GM23338 (cell line): ENCODE data around the gene GTPBP4. TPM values are rescaled to one million over a fixed set of nuclear protein-coding genes. Genes with fewer than 3 reads are reported as not detected.

Experiments
- ATAC-seq: fragments of 200-7000 bp; cut with Tn5 transposase; 3 replicates; pipeline ENCODE4 v1.9.1; 2020
- DNase-seq: peaks from one replicate; pipeline ENCODE4 v3.0.0-alpha.2; 2015; ENCODE audit warnings: low spot score
- H2AFZ ChIP-seq: fragments of 200-600 bp; sonication (generic); 2 replicates; pipeline ENCODE4 v1.8.0; 2016; ENCODE audit warnings: antibody characterized with exemption, mild to moderate bottlenecking, moderate library complexity
- H3F3A ChIP-seq: fragments of 200-600 bp; sonication (generic); replicated peaks from 2 replicates; pipeline ENCODE4 v1.8.0; 2017; ENCODE audit warnings: antibody characterized with exemption, mixed run types, low read depth
- H3K27ac ChIP-seq: fragments of 200-600 bp; sonication (generic); 2 replicates; pipeline ENCODE4 v1.6.1; 2016; ENCODE audit warnings: low read depth
- H3K27me3 ChIP-seq: fragments of 200-600 bp; sonication (generic); 2 replicates; pipeline ENCODE4 v1.8.0; 2016; ENCODE audit warnings: mild to moderate bottlenecking, mixed run types, moderate library complexity; ENCODE audit not compliant: insufficient read depth
- H3K36me3 ChIP-seq: fragments of 200-600 bp; sonication (generic); 2 replicates; pipeline ENCODE4 v1.8.0; 2016; ENCODE audit warnings: mild to moderate bottlenecking; ENCODE audit not compliant: insufficient read depth
- H3K4me1 ChIP-seq: fragments of 200-600 bp; sonication (generic); 2 replicates; pipeline ENCODE4 v1.8.0; 2016; ENCODE audit warnings: mild to moderate bottlenecking, moderate library complexity; ENCODE audit not compliant: insufficient read depth
- H3K4me2 ChIP-seq: fragments of 200-600 bp; sonication (generic); 2 replicates; pipeline ENCODE4 v1.7.1; 2017; ENCODE audit warnings: mixed run types
- H3K4me3 ChIP-seq: fragments of 200-600 bp; sonication (generic); 2 replicates; pipeline ENCODE4 v1.6.1; 2016; ENCODE audit warnings: mixed run types
- H3K79me2 ChIP-seq: fragments of 200-600 bp; sonication (generic); replicated peaks from 2 replicates; pipeline ENCODE4 v1.8.0; 2017; ENCODE audit warnings: mild to moderate bottlenecking; ENCODE audit not compliant: insufficient read depth
- H3K9me2 ChIP-seq: fragments of 200-600 bp; sonication (generic); 2 replicates; pipeline ENCODE4 v1.8.0; 2017; ENCODE audit not compliant: insufficient read depth
- H4K20me1 ChIP-seq: fragments of 200-600 bp; sonication (generic); replicated peaks from 2 replicates; pipeline ENCODE4 v1.8.0; 2017; ENCODE audit warnings: mild to moderate bottlenecking; ENCODE audit not compliant: insufficient read depth
- H3K27ac Mint-ChIP-seq: 2 replicates; pipeline ENCODE4 v1.8.0; 2020; ENCODE audit warnings: inconsistent platforms, mild to moderate bottlenecking, moderate library complexity, mixed read lengths
- H3K27me3 Mint-ChIP-seq: 3 replicates; pipeline ENCODE4 v1.8.0; 2022; ENCODE audit warnings: low read depth, mild to moderate bottlenecking, moderate library complexity, mixed read lengths, inconsistent platforms; ENCODE audit not compliant: insufficient read depth, poor library complexity
- H3K36me3 Mint-ChIP-seq: 3 replicates; pipeline ENCODE4 v1.8.0; 2021; ENCODE audit warnings: low read depth, mild to moderate bottlenecking, inconsistent platforms, moderate library complexity, mixed read lengths
- H3K4me1 Mint-ChIP-seq: 3 replicates; pipeline ENCODE4 v1.8.0; 2020; ENCODE audit warnings: mild to moderate bottlenecking, inconsistent platforms, mixed read lengths
- H3K4me3 Mint-ChIP-seq: 3 replicates; pipeline ENCODE4 v1.8.0; 2021; ENCODE audit warnings: moderate library complexity, mild to moderate bottlenecking, inconsistent platforms, mixed read lengths
- H3K9me3 Mint-ChIP-seq: 3 replicates; pipeline ENCODE4 v1.8.0; 2020; ENCODE audit warnings: moderate library complexity, mild to moderate bottlenecking, inconsistent platforms, mixed read lengths
- CREB1 ChIP-seq: fragments of 250-450 bp; sonication (Bioruptor Pico); IDR thresholded peaks from 2 replicates; pipeline ENCODE4 v1.5.0; 2020; ENCODE audit warnings: low read depth, mild to moderate bottlenecking, moderate library complexity
- EZH2 ChIP-seq: fragments of 200-600 bp; sonication (generic); IDR thresholded peaks from one replicate; pipeline ENCODE4 v1.8.0; 2017; ENCODE audit warnings: antibody characterized with exemption, mild to moderate bottlenecking, low read depth; ENCODE audit not compliant: unreplicated experiment
- EZH2phosphoT487 ChIP-seq: fragments of 200-600 bp; sonication (generic); IDR thresholded peaks from one replicate; pipeline ENCODE4 v1.8.1; 2018; ENCODE audit warnings: antibody characterized with exemption; ENCODE audit not compliant: unreplicated experiment
- JUNB ChIP-seq: IDR thresholded peaks from one replicate; pipeline ENCODE4 v1.6.1; 2016; ENCODE audit warnings: antibody characterized with exemption; ENCODE audit not compliant: unreplicated experiment
- NANOG ChIP-seq: IDR thresholded peaks from 2 replicates; pipeline ENCODE4 v1.6.1; 2016; ENCODE audit warnings: antibody characterized with exemption, borderline replicate concordance
- POLR2AphosphoS5 ChIP-seq: IDR thresholded peaks from 2 replicates; pipeline ENCODE4 v1.6.1; 2016; ENCODE audit warnings: antibody characterized with exemption, low read depth
- REST ChIP-seq: IDR thresholded peaks from one replicate; pipeline ENCODE4 v1.6.1; 2018; ENCODE audit warnings: antibody characterized with exemption; ENCODE audit not compliant: unreplicated experiment
- STAT1 ChIP-seq: IDR thresholded peaks from one replicate; pipeline ENCODE4 v1.6.1; 2016; ENCODE audit warnings: antibody characterized with exemption; ENCODE audit not compliant: unreplicated experiment
- ZNF114 ChIP-seq: fragments of 250-450 bp; sonication (Bioruptor Pico); IDR thresholded peaks from 2 replicates; pipeline ENCODE4 v1.5.0; 2020; ENCODE audit warnings: mild to moderate bottlenecking, moderate library complexity
- ZNF331 ChIP-seq: fragments of 250-450 bp; sonication (Bioruptor Pico); IDR thresholded peaks from 2 replicates; pipeline ENCODE4 v1.5.0; 2020; ENCODE audit warnings: low read depth, mild to moderate bottlenecking, moderate library complexity
- polyA plus RNA-seq: library from polyadenylated mRNA; unstranded; fragments of >200 nt; fragmentation: Nextera tagmentation; extraction: Ambion mirVana; gene quantifications from 2 replicates; pipeline ENCODE4 v1.2.1, GENCODE V29; 2016
- total RNA-seq: library from RNA; depleted of rRNA; stranded (reverse); fragments of >200 nt; shearing (Covaris generic); gene quantifications from 2 replicates; pipeline ENCODE4 v1.2.3, GENCODE V29; 2014
- TF ChIP-seq, protein P1 (sequence below): fragments of 250-450 bp; sonication (Bioruptor Pico); IDR thresholded peaks from 2 replicates; pipeline ENCODE4 v1.5.0; 2020; ENCODE audit warnings: mild to moderate bottlenecking, moderate library complexity
- TF ChIP-seq, protein P2 (sequence below), 2 experiments: fragments of 200-600 bp in 1 of 2; sonication (generic) in 1 of 2; conservative IDR thresholded peaks; 2 replicates each; pipeline versions ENCODE4 v1.5.1 to v1.6.1; 2016 to 2017; ENCODE audit warnings: antibody characterized with exemption in 2 of 2, low read depth in 2 of 2, mild to moderate bottlenecking in 2 of 2, moderate library complexity in 1 of 2
- TF ChIP-seq, protein P3 (sequence below): IDR thresholded peaks from 2 replicates; pipeline ENCODE4 v1.6.1; 2016; ENCODE audit warnings: antibody characterized with exemption

GTPBP4 gene
- total and polyA plus RNA-seq, 2 experiments from 2014 or later = 56.5 to 62.6 TPM

DNA sequence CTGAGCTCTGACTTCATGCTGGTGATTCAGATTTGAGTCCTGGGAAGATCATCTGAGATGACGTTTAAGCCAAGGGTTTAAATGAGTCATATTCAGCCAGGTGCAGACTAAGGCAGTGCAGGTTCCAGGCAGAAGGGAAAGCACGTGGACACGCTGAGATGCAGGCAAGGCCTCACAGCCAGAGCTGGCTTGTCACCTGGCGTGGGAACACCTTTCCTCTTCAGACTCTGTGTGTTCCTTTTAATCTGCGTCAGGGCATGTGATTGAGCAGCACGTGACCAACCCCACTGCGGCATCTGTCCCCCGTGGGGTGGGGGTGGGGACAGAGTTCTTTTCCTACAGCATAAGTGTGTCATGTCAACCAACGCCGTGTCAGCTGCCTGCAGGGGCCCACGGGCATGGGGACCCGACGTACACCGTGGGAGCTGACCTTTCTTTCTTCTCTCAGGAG, 48.1 kb downstream of the GTPBP4 start:
- Mint-ChIP-seq H3K4me1 (peaks cover 9% of the 10 kb centered on the region; the same call in 2 of the 3 replicates), H3K4me3 (no peak overlapping the region), H3K9me3 (no peaks in the 10 kb centered on the region), H3K36me3 (peaks cover 18% of the 10 kb centered on the region), H3K27ac (peak overlapping the region; percentile 37; the same call in 1 of the 2 replicates), H3K27me3 (no peaks in the 10 kb centered on the region)
- no peak for DNase-seq
- ATAC-seq = no peak
- Histone ChIP-seq H3K27me3 (no peaks in the 10 kb centered on the region), H3K4me3 (no peak overlapping the region), H3K4me1 (no peaks in the 10 kb centered on the region), H3K27ac (peak overlapping the region; percentile 69; the same call in 1 of the 2 replicates), H2AFZ (no peak overlapping the region), H3K4me2 (no peak overlapping the region), H3F3A (peaks cover 19% of the 10 kb centered on the region), H3K36me3 (peaks cover 20% of the 10 kb centered on the region), H3K79me2 (0 out of 2 replicates have a peak, but pooled peaks cover 2% of the 10 kb centered on the region), H3K9me2 (no peaks in the 10 kb centered on the region), H4K20me1 (peaks cover 21% of the 10 kb centered on the region)
- TF ChIP-seq STAT1 (no peak), JUNB (no peak), EZH2 (no peak), POLR2AphosphoS5 (no peak), REST (no peak), EZH2phosphoT487 (no peak), CREB1 (no peak), NANOG (no peak), ZNF114 (no peak), ZNF331 (CRISPR knock-in tag) (no peak)
- TF ChIP-seq, protein P1, sequence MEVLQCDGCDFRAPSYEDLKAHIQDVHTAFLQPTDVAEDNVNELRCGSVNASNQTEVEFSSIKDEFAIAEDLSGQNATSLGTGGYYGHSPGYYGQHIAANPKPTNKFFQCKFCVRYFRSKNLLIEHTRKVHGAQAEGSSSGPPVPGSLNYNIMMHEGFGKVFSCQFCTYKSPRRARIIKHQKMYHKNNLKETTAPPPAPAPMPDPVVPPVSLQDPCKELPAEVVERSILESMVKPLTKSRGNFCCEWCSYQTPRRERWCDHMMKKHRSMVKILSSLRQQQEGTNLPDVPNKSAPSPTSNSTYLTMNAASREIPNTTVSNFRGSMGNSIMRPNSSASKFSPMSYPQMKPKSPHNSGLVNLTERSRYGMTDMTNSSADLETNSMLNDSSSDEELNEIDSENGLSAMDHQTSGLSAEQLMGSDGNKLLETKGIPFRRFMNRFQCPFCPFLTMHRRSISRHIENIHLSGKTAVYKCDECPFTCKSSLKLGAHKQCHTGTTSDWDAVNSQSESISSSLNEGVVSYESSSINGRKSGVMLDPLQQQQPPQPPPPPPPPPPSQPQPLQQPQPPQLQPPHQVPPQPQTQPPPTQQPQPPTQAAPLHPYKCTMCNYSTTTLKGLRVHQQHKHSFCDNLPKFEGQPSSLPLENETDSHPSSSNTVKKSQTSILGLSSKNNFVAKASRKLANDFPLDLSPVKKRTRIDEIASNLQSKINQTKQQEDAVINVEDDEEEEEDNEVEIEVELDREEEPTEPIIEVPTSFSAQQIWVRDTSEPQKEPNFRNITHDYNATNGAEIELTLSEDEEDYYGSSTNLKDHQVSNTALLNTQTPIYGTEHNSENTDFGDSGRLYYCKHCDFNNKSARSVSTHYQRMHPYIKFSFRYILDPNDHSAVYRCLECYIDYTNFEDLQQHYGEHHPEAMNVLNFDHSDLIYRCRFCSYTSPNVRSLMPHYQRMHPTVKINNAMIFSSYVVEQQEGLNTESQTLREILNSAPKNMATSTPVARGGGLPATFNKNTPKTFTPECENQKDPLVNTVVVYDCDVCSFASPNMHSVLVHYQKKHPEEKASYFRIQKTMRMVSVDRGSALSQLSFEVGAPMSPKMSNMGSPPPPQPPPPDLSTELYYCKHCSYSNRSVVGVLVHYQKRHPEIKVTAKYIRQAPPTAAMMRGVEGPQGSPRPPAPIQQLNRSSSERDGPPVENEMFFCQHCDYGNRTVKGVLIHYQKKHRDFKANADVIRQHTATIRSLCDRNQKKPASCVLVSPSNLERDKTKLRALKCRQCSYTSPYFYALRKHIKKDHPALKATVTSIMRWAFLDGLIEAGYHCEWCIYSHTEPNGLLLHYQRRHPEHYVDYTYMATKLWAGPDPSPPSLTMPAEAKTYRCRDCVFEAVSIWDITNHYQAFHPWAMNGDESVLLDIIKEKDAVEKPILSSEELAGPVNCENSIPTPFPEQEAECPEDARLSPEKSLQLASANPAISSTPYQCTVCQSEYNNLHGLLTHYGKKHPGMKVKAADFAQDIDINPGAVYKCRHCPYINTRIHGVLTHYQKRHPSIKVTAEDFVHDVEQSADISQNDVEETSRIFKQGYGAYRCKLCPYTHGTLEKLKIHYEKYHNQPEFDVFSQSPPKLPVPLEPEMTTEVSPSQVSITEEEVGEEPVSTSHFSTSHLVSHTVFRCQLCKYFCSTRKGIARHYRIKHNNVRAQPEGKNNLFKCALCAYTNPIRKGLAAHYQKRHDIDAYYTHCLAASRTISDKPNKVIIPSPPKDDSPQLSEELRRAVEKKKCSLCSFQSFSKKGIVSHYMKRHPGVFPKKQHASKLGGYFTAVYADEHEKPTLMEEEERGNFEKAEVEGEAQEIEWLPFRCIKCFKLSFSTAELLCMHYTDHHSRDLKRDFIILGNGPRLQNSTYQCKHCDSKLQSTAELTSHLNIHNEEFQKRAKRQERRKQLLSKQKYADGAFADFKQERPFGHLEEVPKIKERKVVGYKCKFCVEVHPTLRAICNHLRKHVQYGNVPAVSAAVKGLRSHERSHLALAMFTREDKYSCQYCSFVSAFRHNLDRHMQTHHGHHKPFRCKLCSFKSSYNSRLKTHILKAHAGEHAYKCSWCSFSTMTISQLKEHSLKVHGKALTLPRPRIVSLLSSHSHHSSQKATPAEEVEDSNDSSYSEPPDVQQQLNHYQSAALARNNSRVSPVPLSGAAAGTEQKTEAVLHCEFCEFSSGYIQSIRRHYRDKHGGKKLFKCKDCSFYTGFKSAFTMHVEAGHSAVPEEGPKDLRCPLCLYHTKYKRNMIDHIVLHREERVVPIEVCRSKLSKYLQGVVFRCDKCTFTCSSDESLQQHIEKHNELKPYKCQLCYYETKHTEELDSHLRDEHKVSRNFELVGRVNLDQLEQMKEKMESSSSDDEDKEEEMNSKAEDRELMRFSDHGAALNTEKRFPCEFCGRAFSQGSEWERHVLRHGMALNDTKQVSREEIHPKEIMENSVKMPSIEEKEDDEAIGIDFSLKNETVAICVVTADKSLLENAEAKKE = no peak
- TF ChIP-seq, protein P2, sequence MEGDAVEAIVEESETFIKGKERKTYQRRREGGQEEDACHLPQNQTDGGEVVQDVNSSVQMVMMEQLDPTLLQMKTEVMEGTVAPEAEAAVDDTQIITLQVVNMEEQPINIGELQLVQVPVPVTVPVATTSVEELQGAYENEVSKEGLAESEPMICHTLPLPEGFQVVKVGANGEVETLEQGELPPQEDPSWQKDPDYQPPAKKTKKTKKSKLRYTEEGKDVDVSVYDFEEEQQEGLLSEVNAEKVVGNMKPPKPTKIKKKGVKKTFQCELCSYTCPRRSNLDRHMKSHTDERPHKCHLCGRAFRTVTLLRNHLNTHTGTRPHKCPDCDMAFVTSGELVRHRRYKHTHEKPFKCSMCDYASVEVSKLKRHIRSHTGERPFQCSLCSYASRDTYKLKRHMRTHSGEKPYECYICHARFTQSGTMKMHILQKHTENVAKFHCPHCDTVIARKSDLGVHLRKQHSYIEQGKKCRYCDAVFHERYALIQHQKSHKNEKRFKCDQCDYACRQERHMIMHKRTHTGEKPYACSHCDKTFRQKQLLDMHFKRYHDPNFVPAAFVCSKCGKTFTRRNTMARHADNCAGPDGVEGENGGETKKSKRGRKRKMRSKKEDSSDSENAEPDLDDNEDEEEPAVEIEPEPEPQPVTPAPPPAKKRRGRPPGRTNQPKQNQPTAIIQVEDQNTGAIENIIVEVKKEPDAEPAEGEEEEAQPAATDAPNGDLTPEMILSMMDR (conservative IDR thresholded peaks at IDR 0.05; ENCODE audit: low read depth in 2 of 2) = no peak
- TF ChIP-seq, protein P3, sequence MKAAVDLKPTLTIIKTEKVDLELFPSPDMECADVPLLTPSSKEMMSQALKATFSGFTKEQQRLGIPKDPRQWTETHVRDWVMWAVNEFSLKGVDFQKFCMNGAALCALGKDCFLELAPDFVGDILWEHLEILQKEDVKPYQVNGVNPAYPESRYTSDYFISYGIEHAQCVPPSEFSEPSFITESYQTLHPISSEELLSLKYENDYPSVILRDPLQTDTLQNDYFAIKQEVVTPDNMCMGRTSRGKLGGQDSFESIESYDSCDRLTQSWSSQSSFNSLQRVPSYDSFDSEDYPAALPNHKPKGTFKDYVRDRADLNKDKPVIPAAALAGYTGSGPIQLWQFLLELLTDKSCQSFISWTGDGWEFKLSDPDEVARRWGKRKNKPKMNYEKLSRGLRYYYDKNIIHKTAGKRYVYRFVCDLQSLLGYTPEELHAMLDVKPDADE = no peak
